Kidney (tissue), 14 donors: Measurements from ENCODE around the gene CCDC86. TPM values are rescaled to one million over a fixed set of nuclear protein-coding genes. Genes with fewer than 3 reads are reported as not detected.

Experiments
- DNase-seq, 5 donors: peaks; one replicate each; pipeline ENCODE4 v3.0.0-alpha.2; 2013 to 2020
- FAIRE-seq: peaks from 2 replicates; lab custom pipeline; 2012; peaks lifted over from hg19 to GRCh38; lab: Jason Lieb, UNC
- H3K27ac ChIP-seq, 2 donors: one replicate each; pipeline ENCODE4 v1.7.0; 2013; ENCODE audit warnings: low read depth in 2 of 2, low read length in 2 of 2, inconsistent platforms in 1 of 2
- H3K27me3 ChIP-seq: one replicate; pipeline ENCODE4 v1.7.1; 2013; ENCODE audit warnings: low read length, inconsistent platforms; ENCODE audit not compliant: control insufficient read depth, insufficient read depth
- H3K36me3 ChIP-seq, 3 donors: one replicate each; pipeline versions ENCODE4 v1.7.0 to v1.7.1; 2013; ENCODE audit warnings: low read length in 3 of 3, control low read depth in 1 of 3, inconsistent platforms in 1 of 3; ENCODE audit not compliant: insufficient read depth in 3 of 3, control insufficient read depth in 2 of 3
- H3K4me1 ChIP-seq, 3 donors: one replicate each; pipeline versions ENCODE4 v1.7.0 to v1.7.1; 2013; ENCODE audit warnings: low read length in 3 of 3, inconsistent platforms in 1 of 3, low read depth in 1 of 3; ENCODE audit not compliant: control insufficient read depth in 2 of 3, insufficient read depth in 2 of 3
- H3K4me3 ChIP-seq, 3 donors: one replicate each; pipeline versions ENCODE4 v1.7.0 to v1.8.1; 2013; ENCODE audit warnings: low read length in 3 of 3, control low read depth in 1 of 3, inconsistent platforms in 1 of 3
- H3K9ac ChIP-seq, 3 donors: one replicate each; pipeline versions ENCODE4 v1.7.0 to v1.7.1; 2013; ENCODE audit warnings: low read length in 3 of 3, control low read depth in 1 of 3, inconsistent platforms in 1 of 3
- H3K9me3 ChIP-seq, 3 donors: one replicate each; pipeline versions ENCODE4 v1.7.0 to v1.7.1; 2013; ENCODE audit warnings: low read length in 3 of 3, control low read depth in 1 of 3, inconsistent platforms in 1 of 3; ENCODE audit not compliant: control insufficient read depth in 2 of 3, insufficient read depth in 1 of 3
- CTCF ChIP-seq: IDR thresholded peaks from 3 replicates; pipeline ENCODE4 v1.5.1; 2012; ENCODE audit warnings: mild to moderate bottlenecking, moderate library complexity, borderline replicate concordance; ENCODE audit not compliant: insufficient read depth; ENCODE audit errors: extremely low read depth
- intact Hi-C: fragments of 100-400 bp; cut with DNase I; formaldehyde crosslinking; loops from one replicate; pipeline ENCODE4 v1.11.1; 2022
- polyA plus RNA-seq: library from polyadenylated mRNA; stranded (reverse); fragments of 350-450 nt; fragmentation: Illumina TruSeq; extraction: RNeasy Lipid Tissue Mini Kit (QIAGEN cat#74804); gene quantifications from one replicate; pipeline ENCODE4 v1.2.3, GENCODE V29; 2014; ENCODE audit warnings: low read depth, low replicate concordance; ENCODE audit not compliant: insufficient read depth
- total RNA-seq: library from RNA; stranded (reverse); fragmentation: NEBNext Ultra II Directional; extraction: Animal tissue kit (Norgen Biotek cat#: 25700); gene quantifications from one replicate; pipeline ENCODE4 v1.2.1, GENCODE V29; 2021
- donor health status: control.
- donor health status: control.
- donor health status: control.
- donor health status: control.
- donor health status: control.
- donor health status: DM: yes; HTN: yes; CAD: no.
- donor health status: Normal renal cell carcinoma (clear cell type).

Gene CCDC86
- total and polyA plus RNA-seq, 2 donors from 2014 or later: 15.9 to 18.9 TPM

GRCh38 chr11:60858731-60859464 lies 17.0 kb downstream of the CCDC86 start:
- no peak for FAIRE-seq
- Histone ChIP-seq H3K4me1 (no peaks in the 10 kb centered on the region), H3K27ac (no peak overlapping the region), H3K4me3 (no peak overlapping the region), H3K27me3 (no peaks in the 10 kb centered on the region), H3K9ac (no peak overlapping the region), H3K9me3 (no peaks in the 10 kb centered on the region), H3K36me3 (no peaks in the 10 kb centered on the region)
- TF ChIP-seq CTCF: no peak
- intact Hi-C loops: no loop called here
- DNase-seq: peak in 1 of 5 donors; percentile 46

GRCh38 chr11:60859616-60860250 lies 17.8 kb downstream of the CCDC86 start:
- FAIRE-seq (no peak), DNase-seq (peak in 1 of 5 donors; percentile 47)
- no peaks in the 10 kb centered on the region for H3K36me3 ChIP-seq
- H3K4me1 ChIP-seq: no peaks in the 10 kb centered on the region
- TF ChIP-seq CTCF: no peak
- no peaks in the 10 kb centered on the region for H3K27me3 ChIP-seq
- no peaks in the 10 kb centered on the region for H3K9me3 ChIP-seq
- H3K4me3 ChIP-seq: no peak overlapping the region
- intact Hi-C loops: no loop called here
- no peak overlapping the region for H3K9ac ChIP-seq
- no peak overlapping the region for H3K27ac ChIP-seq

GRCh38 chr11:60860943-60861342 lies 19.0 kb downstream of the CCDC86 start:
- DNase-seq: no peak

More at GRCh38 chr11:60860943-60861342, 19.0 kb downstream of the CCDC86 start:
- no peak for TF ChIP-seq CTCF
- no peak overlapping the region for H3K9ac ChIP-seq
- H3K4me1 ChIP-seq: no peaks in the 10 kb centered on the region
- intact Hi-C loops: no loop called here
- H3K9me3 ChIP-seq: no peaks in the 10 kb centered on the region
- no peaks in the 10 kb centered on the region for H3K36me3 ChIP-seq
- H3K27me3 ChIP-seq: no peaks in the 10 kb centered on the region
- no peak overlapping the region for H3K27ac ChIP-seq
- no peak overlapping the region for H3K4me3 ChIP-seq
- FAIRE-seq: no peak
